ENCODE data around the gene OR6B1.
"Not testable (repeated sequence)": the region's sequence is repeated elsewhere in the genome, so short reads cannot be mapped to it uniquely, and the experiment has no call there.

The OR6B1 gene

DNA sequence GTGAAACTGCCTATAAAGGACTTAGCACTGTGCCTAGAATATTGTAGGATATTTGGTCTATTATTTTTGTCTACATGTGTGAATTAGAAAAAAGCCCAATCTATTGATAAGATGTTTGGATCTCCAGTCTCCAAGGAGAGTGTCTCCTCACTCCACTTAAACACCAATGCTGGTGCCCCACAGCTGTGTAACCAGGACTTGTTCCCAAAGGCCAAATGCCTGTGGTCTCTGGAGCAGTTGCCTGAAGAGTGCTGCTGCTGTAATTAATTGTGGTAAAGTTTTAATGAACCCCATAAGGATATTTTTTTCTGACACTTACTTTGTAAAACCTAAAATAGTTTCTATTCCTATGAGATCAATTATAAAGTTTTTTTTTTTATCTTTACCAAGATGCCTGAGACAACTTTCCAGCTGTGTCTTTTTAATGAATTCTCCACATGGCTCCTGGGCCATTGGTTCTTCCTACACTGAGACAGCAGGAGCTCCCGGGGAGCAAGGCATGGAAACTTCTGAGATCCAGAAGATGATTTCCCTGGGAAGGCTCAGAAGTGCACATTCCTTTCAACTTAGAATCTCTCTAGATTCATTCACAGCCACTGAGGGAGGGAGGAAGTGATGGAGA is 37.4 kb downstream of the OR6B1 start:
- no peak for DNase-seq (ENCODE audit: low read depth in 1 of 2, low spot score in 1 of 2)

- DNase-seq (ENCODE audit: low read depth in 1 of 2, low spot score in 1 of 2), result no peak
Measured at GRCh38 chr7:144038887-144039286, 38.8 kb downstream of the OR6B1 start.

DNA sequence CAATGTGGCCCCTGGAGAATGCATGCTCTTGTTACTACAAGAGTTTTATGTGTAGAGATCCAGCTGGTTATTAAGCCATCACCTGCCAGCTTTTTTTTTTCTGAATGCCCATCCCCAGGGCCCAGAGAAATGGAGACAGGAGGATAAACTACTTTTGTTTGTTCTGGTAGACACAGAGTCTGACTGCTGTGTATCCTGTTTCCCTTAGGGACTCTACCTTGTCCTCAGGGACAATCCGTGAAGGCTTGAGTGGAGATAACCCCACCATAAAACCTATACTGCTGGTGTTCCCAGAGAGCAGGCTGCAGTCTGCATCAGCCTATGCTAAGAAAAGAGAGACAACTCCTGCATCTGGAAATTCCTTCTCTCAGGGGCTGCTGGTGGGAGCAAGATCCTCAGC is 48.5 kb downstream of the OR6B1 start, which contains the start of gene OR2A5:
Gene OR2A5, plus strand, starts transcription at position 301 of the 400 bp plus-strand sequence. CDS start 1,454 bp downstream, outside the sequence.
- DNase-seq (ENCODE audit: low read depth in 1 of 2, low spot score in 1 of 2), result no peak

DNA sequence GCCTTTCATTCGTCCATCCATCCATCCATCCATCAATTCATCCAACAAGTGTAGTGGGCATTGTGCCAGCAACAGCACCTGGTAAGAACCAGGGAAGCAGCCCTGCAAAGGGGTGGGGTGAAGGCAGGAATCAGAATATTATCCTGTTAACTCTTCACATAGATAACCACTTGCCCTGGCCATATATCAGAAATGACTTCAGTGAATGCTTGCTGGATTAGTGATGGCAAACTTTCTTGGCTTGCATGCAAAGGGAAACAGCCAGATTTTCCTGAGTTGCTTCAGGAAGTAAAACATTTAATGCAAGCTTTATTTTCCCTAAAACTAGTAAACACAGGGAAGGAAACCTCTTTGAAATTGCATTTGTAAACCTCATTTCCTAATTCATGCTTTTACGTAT is 49.4 kb downstream of the OR6B1 start:
- no peak for DNase-seq (ENCODE audit: low read depth in 1 of 2, low spot score in 1 of 2)

DNA sequence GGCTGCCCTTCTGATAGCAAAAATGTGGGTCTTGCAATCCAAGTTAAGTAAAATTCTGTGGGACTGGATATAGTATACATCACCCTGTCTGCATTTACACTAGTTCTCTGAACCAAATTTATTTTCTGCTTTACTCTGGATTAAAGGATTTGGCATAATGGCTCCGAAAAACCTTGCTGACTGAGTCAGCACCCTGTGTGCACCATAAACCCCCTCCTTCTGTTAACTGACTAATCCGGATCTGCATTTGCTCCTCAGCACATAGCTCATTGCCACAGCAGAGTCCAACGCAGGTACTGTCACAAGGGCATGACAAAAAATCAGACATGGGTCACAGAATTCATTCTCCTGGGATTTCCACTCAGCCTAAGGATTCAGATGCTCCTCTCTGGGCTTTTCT is 50.0 kb downstream of the OR6B1 start:
- DNase-seq (ENCODE audit: low read depth in 1 of 2, low spot score in 1 of 2), result no peak

DNA sequence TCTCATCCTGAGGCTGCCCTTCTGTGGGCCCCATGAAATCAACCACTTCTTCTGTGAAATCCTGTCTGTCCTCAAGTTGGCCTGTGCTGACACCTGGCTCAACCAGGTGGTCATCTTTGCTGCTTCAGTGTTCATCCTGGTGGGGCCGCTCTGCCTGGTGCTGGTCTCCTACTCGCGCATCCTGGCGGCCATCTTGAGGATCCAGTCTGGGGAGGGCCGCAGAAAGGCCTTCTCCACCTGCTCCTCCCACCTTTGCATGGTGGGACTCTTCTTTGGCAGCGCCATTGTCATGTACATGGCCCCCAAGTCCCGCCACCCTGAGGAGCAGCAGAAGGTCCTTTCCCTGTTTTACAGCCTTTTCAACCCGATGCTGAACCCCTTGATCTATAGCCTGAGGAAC is 50.8 kb downstream of the OR6B1 start:
- DNase-seq (ENCODE audit: low read depth in 1 of 2, low spot score in 1 of 2), result not testable (repeated sequence)

DNA sequence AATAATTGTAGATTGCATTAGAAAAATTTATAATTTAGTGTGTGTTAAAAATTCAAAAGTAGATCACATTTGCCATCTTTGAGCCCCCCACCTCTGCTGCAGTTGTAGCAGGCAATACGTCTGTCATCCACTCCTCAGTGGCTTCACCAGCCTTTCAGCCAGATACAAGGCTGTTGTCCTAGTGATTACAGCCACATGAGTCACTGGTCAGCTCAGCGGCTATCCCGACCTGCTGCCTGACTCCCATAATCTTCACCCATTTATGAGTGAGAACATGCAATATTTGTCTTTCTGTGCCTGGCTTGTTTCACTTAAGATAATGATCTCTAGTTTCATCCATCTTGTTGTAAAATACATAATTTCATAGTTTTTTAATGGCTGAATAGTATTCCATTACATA is 57.8 kb downstream of the OR6B1 start:
- no peak for DNase-seq (ENCODE audit: low read depth in 1 of 2, low spot score in 1 of 2)
